HG02759 (cell line): ENCODE data around the gene C1orf232.

Experiments
- ATAC-seq: cut with Tn5 transposase; IDR thresholded peaks from one replicate; pipeline ENCODE4 v1.9.1; 2021; ENCODE audit warnings: mild to moderate bottlenecking, moderate library complexity; ENCODE audit not compliant: unreplicated experiment

C1orf232 gene

GRCh38 chr1:26158271-26158907, 10.4 kb downstream of the C1orf232 start:
- no peak for ATAC-seq

GRCh38 chr1:26156285-26157038, 12.3 kb downstream of the C1orf232 start:
- ATAC-seq = no peak

- no peak for ATAC-seq
Observed at GRCh38 chr1:26155370-26156284, 13.1 kb downstream of the C1orf232 start.

GRCh38 chr1:26154750-26155149, 14.0 kb downstream of the C1orf232 start:
- ATAC-seq = no peak

GRCh38 chr1:26153966-26154532, 14.7 kb downstream of the C1orf232 start:
- ATAC-seq = no peak

- no peak for ATAC-seq
Observed at GRCh38 chr1:26148887-26149286, 19.9 kb downstream of the C1orf232 start.

- no peak for ATAC-seq
Observed at GRCh38 chr1:26145960-26146294, 22.8 kb downstream of the C1orf232 start.

- no peak for ATAC-seq
Observed at GRCh38 chr1:26145041-26145959, 23.5 kb downstream of the C1orf232 start.

GRCh38 chr1:26142159-26142558, 26.6 kb downstream of the C1orf232 start:
- no peak for ATAC-seq

- no peak for ATAC-seq
Observed at GRCh38 chr1:26138974-26139558, 29.7 kb downstream of the C1orf232 start.

GRCh38 chr1:26134466-26134865, 34.3 kb downstream of the C1orf232 start:
- no peak for ATAC-seq

GRCh38 chr1:26132834-26133167, 36.0 kb downstream of the C1orf232 start:
- ATAC-seq = no peak

GRCh38 chr1:26132128-26132833, 36.5 kb downstream of the C1orf232 start:
- no peak for ATAC-seq

GRCh38 chr1:26130695-26131094, 38.1 kb downstream of the C1orf232 start:
- no peak for ATAC-seq

- ATAC-seq = no peak
Observed at GRCh38 chr1:26129778-26130177, 39.0 kb downstream of the C1orf232 start.

- no peak for ATAC-seq
Observed at GRCh38 chr1:26127235-26128163, 41.3 kb downstream of the C1orf232 start.

- peak; percentile 55 for ATAC-seq
Observed at GRCh38 chr1:26126321-26127084, 42.3 kb downstream of the C1orf232 start.

GRCh38 chr1:26125946-26126320, 42.8 kb downstream of the C1orf232 start:
- no peak for ATAC-seq
